Measurements from ENCODE around the gene ETS1. TPM values are rescaled to one million over a fixed set of nuclear protein-coding genes. Genes with fewer than 3 reads are reported as not detected.

Gene ETS1
- polyA plus RNA-seq, 4 donors: 70.5 to 96.0 (median 83.5) TPM

GRCh38 chr11:128547946-128548648, 39.3 kb downstream of the ETS1 start:
- no peak for DNase-seq (ENCODE audit: low read depth in 4 of 4, low spot score in 3 of 4)

- no peak for DNase-seq (ENCODE audit: low read depth in 4 of 4, low spot score in 3 of 4)
These were observed 40.4 kb downstream of the ETS1 start for GRCh38 chr11:128546916-128547315.

GRCh38 chr11:128544471-128545051, 42.8 kb downstream of the ETS1 start:
- no peak for DNase-seq (ENCODE audit: low read depth in 4 of 4, low spot score in 3 of 4)

- no peak for DNase-seq (ENCODE audit: low read depth in 4 of 4, low spot score in 3 of 4)
These were observed 46.9 kb downstream of the ETS1 start for GRCh38 chr11:128540469-128540868.

DNA sequence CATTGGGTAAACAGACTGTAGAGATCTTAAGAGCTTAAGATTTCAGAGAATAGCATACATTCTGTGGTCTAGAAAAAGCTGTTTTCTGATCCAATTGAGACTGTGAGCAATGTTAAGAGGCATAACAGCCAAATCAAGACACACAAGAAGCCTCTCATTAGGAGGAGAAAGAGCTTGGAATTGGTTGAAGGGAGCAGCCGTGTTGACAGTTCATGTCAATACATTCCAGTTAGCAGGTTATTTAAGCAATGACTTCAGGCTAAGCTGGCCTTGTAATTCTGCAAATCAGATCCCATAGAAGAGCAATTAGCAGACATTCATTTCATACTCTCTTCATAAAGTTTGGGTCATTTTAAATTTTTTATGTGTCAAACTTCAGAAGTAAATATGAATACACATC, 50.9 kb downstream of the ETS1 start:
- no peak for DNase-seq (ENCODE audit: low read depth in 4 of 4, low spot score in 3 of 4)

- DNase-seq (ENCODE audit: low read depth in 4 of 4, low spot score in 3 of 4): no peak
These were observed 51.6 kb downstream of the ETS1 start for GRCh38 chr11:128535468-128536457.

- no peak for DNase-seq (ENCODE audit: low read depth in 4 of 4, low spot score in 3 of 4)
These were observed 53.9 kb downstream of the ETS1 start for GRCh38 chr11:128533472-128533871.

- DNase-seq (ENCODE audit: low read depth in 4 of 4, low spot score in 3 of 4): no peak
These were observed 54.7 kb downstream of the ETS1 start for GRCh38 chr11:128532572-128533091.

- DNase-seq (ENCODE audit: low read depth in 4 of 4, low spot score in 3 of 4): no peak
These were observed 55.3 kb downstream of the ETS1 start for GRCh38 chr11:128532016-128532571.

- DNase-seq (ENCODE audit: low read depth in 4 of 4, low spot score in 3 of 4): no peak
These were observed 55.8 kb downstream of the ETS1 start for GRCh38 chr11:128531588-128531987.

GRCh38 chr11:128530118-128531074, 57.0 kb downstream of the ETS1 start:
- no peak for DNase-seq (ENCODE audit: low read depth in 4 of 4, low spot score in 3 of 4)

GRCh38 chr11:128528294-128528693, 59.1 kb downstream of the ETS1 start:
- no peak for DNase-seq (ENCODE audit: low read depth in 4 of 4, low spot score in 3 of 4)

DNA sequence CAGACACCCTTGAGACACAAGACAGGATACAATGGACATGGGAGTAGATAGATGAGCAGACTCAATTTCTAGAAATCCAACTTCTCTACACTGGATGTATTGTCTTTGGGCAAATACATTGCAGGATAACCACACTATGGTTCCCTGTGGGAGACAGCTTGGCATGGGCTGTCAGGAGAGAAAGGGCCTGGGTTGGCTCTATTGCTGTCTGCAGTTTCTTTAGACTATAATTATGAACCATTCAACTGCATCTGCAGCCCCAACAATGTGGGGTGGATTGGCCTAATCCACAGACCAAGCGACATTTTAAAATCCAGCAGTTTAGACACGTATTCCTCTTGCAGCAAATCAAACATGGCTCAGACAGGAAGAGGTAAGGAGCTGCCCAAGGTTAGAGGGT, 60.3 kb downstream of the ETS1 start:
- no peak for DNase-seq (ENCODE audit: low read depth in 4 of 4, low spot score in 3 of 4)

- no peak for DNase-seq (ENCODE audit: low read depth in 4 of 4, low spot score in 3 of 4)
These were observed 61.7 kb downstream of the ETS1 start for GRCh38 chr11:128525411-128526243.

- DNase-seq (ENCODE audit: low read depth in 4 of 4, low spot score in 3 of 4): no peak
These were observed 63.2 kb downstream of the ETS1 start for GRCh38 chr11:128524172-128524571.

- DNase-seq (ENCODE audit: low read depth in 4 of 4, low spot score in 3 of 4): no peak
These were observed 63.7 kb downstream of the ETS1 start for GRCh38 chr11:128523641-128524040.

DNA sequence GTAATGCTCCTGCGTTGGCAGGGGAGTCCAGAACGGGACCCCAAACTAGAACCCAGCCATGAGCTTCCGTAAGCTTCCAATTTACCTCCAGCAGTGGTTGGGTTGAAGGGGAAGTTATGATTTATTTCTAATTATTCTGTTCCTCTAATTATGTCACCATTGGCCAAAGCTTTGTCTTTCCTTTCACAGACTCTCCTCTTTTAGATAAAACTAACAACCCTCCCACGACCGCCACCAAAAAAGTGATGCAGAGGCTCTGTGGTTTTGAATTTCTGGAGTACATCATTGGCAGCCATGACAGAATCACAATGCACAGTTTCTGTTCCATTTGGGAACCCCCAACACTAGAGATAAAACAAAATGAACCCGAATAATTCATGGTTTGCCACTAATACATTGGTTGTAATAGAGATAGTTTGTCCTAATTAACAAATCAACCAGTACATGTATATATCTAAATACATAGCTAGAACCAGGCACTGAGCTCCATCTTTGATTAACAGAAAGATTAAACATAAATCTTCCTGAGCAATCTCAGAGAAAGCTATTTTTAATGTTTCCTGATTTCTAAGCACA, 64.3 kb downstream of the ETS1 start:
- DNase-seq (ENCODE audit: low read depth in 4 of 4, low spot score in 3 of 4): no peak

Measured in right renal pelvis (tissue), 4 donors.